NCI-H2029 (cell line): Measurements from ENCODE around the gene DEPP1.

ENCODE experiments used
- DNase-seq: peaks from one replicate; lab custom pipeline; 2025; lab: John Stamatoyannopoulos, UW

The DEPP1 gene

GRCh38 chr10:44954962-44955361, 23.6 kb downstream of the DEPP1 start:
- DNase-seq = no peak

DNA sequence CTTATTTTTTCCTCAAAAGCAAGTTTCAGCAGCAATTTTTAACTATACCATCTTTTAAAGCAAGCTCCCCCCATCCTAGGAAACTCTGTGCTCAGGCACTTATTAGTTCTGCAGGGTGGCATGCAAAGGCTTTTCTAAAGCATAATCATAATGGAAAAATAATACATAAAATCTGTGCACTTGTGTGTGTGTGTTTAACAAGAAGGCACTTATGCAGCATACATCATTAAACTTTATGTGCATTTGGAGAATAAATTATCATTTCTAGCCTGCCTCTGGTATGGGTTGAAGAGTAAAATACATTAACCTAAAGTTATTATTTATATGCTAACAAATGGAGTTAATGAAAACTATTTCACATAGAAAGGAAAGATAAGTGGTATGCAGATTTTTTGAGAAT, 24.6 kb downstream of the DEPP1 start:
- DNase-seq = no peak

- no peak for DNase-seq
These were observed 25.8 kb downstream of the DEPP1 start for GRCh38 chr10:44952779-44953231.

DNA sequence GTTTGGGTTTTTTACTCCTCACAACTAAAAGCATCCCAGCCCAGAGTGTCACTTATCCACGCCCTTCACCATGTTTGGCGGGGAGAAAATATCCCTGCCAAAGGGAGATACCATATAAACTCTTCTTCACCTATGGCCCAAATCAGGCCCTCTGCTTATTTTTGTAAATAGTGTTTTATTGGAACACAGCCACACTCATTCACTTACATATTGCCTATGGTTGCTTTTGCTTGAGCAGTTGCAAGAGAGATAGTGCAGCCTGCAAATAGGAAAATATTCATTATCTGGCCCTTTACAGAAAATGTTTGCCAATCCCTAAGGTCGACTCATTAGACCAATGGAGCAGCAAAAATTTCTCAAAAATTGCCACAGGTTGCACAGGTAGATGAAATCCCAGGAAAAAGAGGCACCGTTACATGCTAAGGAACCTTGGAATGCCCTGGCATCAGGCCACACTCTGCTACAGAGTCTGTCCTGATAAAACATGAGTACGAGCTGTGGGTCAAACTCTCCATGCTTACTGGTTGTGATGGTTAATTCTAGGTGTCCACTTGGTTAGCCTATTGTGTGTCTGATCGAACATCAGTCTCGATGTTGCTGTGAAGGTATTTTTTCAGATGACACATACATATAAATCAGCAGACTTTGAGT, 26.9 kb downstream of the DEPP1 start:
- no peak for DNase-seq

GRCh38 chr10:44950326-44951225, 28.0 kb downstream of the DEPP1 start:
- no peak for DNase-seq

DNA sequence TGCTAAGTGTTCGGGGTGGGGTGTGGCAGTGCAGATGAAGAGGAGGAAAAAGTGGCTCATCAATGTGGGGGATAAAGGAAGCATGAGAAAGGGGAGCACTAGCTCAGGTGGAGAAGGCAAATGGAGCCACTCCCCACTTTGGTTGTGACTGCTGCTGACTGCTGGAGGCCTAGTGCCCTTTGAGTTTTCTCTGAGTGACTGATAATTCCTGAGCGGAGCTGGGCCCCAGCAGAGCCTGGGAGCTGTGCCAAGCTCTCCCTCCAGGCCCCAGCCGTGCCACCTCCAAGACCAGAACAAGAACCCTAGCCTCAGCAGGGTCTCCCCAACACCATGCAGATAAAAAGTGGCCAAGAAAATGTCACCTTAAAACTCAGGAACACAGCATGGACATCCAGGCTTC, 28.7 kb downstream of the DEPP1 start:
- DNase-seq = no peak

DNA sequence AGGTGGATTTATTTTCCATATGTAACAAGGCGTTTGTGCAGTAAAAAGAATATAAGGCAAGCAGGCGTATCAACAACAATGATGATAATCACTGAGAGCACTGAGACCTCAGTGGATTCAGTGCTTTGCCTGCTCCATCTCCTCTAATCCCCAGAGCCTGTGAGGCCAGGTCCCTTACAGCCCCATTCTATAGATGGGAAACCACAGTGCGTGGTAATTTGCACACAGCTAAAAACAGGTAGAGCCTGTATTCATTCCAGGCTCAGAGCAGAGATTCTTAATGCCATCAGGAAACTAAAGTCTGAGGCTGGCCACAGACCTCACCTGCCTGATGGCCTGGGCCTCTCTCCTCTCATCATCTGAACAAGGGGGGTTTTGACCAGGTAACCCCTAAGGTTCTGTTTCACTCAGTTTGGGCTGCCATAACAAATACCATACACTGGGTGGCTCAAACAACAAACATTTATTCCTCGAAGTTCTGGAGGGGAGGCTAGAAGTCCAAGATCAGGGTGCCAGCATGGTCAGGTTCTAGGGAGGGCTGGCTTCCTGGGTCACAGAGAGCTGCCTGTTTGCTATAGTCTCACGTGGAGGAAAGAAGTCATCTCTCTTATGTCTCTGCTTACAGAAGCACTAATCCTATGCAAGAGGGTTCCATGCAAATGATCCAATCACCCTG, 29.3 kb downstream of the DEPP1 start:
- DNase-seq = no peak

DNA sequence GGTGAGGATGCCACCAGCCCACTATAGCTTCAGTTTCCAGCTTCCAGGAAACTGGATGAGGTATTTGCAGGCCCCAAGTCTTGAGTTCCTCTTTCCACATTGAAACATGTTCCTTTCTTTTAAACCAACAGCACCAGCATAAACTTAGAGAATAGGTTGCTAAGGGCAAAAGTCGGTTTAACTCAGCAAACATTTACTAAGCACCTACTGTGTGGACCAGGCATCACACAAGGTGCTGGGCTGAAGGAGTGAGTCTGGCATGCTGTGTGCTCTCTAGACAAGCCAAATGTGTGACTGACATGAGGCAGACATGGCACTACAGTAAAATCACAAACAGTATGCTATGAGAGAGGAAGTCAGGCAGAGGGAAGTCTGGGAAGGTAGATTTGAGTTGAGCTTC, 30.0 kb downstream of the DEPP1 start:
- DNase-seq = no peak

GRCh38 chr10:44947371-44948152, 31.0 kb downstream of the DEPP1 start:
- no peak for DNase-seq

DNA sequence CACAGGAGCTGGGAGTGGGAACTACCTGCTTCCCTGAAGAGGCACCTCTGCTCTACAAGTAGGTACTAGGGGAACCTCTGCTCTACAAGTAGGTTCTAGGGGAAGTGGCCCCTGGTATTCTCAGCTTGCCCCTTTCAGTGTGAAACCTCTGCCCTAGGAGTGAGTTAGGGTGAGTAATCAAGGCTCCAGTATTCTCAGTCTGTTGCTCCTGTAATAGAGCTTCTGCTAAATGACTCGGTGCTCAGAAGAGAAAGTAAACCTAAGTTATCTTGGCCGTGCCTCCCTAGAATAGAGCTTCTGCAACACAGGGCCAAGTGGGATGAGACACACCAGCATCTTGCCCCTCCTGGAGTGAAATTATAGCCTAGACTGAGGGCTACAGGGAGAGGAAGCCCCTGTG, 32.4 kb downstream of the DEPP1 start:
- no peak for DNase-seq

GRCh38 chr10:44944354-44944753, 34.3 kb downstream of the DEPP1 start:
- DNase-seq = no peak

- no peak for DNase-seq
These were observed 38.8 kb downstream of the DEPP1 start for GRCh38 chr10:44939691-44940401.

GRCh38 chr10:44938956-44939355, 39.7 kb downstream of the DEPP1 start:
- no peak for DNase-seq

DNA sequence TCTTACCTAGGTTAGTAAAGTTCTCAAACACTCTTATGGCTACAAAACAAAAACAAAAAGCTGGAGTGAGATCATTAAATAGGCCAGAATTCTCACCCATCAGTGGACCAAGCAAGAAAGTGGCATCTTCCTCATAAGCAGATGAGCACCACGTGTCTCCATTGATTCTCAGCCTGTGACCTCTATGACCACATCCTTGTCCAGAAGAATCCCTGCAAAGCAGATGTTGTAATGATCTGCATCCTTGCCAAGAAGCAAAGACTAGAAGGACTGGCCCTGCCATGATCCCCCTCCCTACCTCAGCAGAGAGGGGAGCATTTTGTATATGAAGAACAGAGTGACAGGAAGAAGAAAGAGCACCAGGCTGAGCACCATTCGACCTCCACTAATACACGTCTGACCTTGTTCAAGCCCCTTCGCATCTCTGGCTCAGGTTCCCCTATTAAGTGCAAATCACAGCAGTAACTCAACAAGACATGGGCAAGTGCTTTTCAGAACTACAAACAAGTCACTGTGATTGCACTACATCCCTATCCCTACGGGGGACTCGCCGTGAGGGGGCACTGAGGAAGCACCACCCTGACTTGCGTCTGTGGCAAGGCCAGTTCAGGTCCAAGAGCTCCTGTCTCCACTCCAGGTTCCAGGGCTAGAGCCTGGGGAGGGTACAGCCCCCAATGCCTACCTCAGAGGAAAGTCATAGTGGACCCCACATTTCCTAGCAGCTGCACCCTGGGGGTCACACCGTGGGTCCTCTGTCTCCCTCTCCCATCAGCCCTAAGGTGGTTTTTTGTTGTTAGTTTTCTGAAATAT, 41.2 kb downstream of the DEPP1 start:
- DNase-seq = no peak

- no peak for DNase-seq
These were observed 42.2 kb downstream of the DEPP1 start for GRCh38 chr10:44936314-44936975.

GRCh38 chr10:44935966-44936295, 42.7 kb downstream of the DEPP1 start:
- DNase-seq = no peak

- no peak for DNase-seq
These were observed 43.2 kb downstream of the DEPP1 start for GRCh38 chr10:44935201-44935965.

DNA sequence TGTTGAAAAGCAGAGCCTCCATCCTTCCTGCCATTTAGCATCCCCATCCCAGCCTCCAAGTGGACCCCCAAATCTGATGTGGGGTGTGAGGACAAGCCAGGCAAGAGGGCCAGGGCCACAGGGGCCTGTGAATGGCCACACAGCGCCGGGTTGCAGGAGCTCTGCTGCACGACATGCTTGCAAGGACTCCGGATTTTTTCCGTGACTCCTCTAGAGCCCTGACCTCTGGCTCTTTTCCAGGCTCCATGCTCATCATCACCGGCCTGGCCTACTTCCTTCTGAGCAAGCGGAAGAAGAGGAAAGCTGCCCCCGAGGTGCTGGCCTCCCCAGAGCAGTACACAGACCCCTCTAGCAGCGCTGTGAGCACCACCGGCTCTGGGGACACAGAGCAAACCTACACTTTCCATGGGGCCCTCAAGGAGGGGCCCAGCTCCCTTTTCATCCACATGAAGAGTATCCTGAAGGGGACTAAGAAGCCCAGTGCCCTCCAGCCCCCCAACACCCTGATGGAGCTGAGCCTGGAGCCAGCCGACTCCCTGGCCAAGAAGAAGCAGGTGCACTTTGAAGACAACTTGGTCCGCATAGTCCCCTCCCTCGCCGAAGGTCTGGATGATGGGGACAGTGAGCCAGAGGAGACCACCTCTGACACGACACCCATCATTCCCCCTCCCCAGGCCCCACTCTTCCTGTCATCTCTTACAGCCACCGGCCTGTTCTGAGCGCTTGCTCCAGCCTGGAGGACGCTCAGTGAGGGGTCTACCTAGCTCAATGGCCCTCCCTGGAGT, 44.0 kb downstream of the DEPP1 start:
- DNase-seq = no peak
